B cell (primary cell): ENCODE data around the gene NDOR1. TPM values are rescaled to one million over a fixed set of nuclear protein-coding genes. Genes with fewer than 3 reads are reported as not detected.

Experiments
- ATAC-seq: fragments of 200-7000 bp; cut with Tn5 transposase; one replicate; pipeline ENCODE4 v1.10.0; 2021; ENCODE audit warnings: low read depth, mild to moderate bottlenecking, moderate number of reproducible peaks, moderate library complexity
- CTCF ChIA-PET: fragments of 350-600 bp; sonication (Branson Sonifier 250); formaldehyde crosslinking; loops from one replicate; lab custom pipeline; 2021; ENCODE audit warnings: antibody characterized with exemption, inconsistent platforms; lab: Charles Lee
- POLR2A ChIA-PET: fragments of 350-600 bp; sonication (Branson Sonifier 250); formaldehyde crosslinking; loops from one replicate; lab custom pipeline; 2021; ENCODE audit warnings: antibody characterized with exemption; lab: Charles Lee
- DNase-seq: peaks from one replicate; pipeline ENCODE4 v3.0.0; 2013
- H2AFZ ChIP-seq: 2 replicates; pipeline ENCODE4 v1.6.1; 2012; ENCODE audit warnings: mild to moderate bottlenecking, low read depth, low read length; ENCODE audit not compliant: insufficient read depth, poor library complexity, severe bottlenecking
- H3K27ac ChIP-seq, 2 donors: 1 replicate in 1 of 2; 2 replicates in 1 of 2; pipeline ENCODE4 v1.5.1; 2012 to 2013; ENCODE audit warnings: low read length in 2 of 2, mild to moderate bottlenecking in 2 of 2, moderate library complexity in 1 of 2
- H3K27me3 ChIP-seq, 4 experiments: fragments of 200-600 bp in 1 of 4; sonication (generic) in 1 of 4; replicated peaks in 1 of 4; 1 replicate in 2 of 4; 2 replicates in 2 of 4; pipeline versions ENCODE4 v1.6.1 to v1.7.0; 2013 to 2016; ENCODE audit warnings: low read length in 3 of 4, mild to moderate bottlenecking in 2 of 4, mixed read lengths in 1 of 4, moderate library complexity in 1 of 4; ENCODE audit not compliant: insufficient read depth in 4 of 4, control insufficient read depth in 3 of 4; ENCODE audit errors: control extremely low read depth in 1 of 4
- H3K36me3 ChIP-seq, 2 experiments: replicated peaks in 1 of 2; 1 replicate in 1 of 2; 2 replicates in 1 of 2; pipeline versions ENCODE4 v1.6.1 to v1.7.1; 2013; ENCODE audit warnings: low read length in 1 of 2; ENCODE audit not compliant: insufficient read depth in 2 of 2, control insufficient read depth in 1 of 2; ENCODE audit errors: control extremely low read depth in 1 of 2, extremely low read depth in 1 of 2
- H3K4me1 ChIP-seq, 2 donors: fragments of 200-600 bp in 1 of 2; sonication (generic) in 1 of 2; 1 replicate in 1 of 2; 2 replicates in 1 of 2; pipeline versions ENCODE4 v1.5.1 to v1.6.1; 2013 to 2017; ENCODE audit warnings: low read length in 2 of 2; ENCODE audit not compliant: control insufficient read depth in 2 of 2, insufficient read depth in 2 of 2
- H3K4me2 ChIP-seq: replicated peaks from 2 replicates; pipeline ENCODE3; 2012; ENCODE audit warnings: mild to moderate bottlenecking, low read depth, low read length; ENCODE audit not compliant: poor library complexity, severe bottlenecking
- H3K4me3 ChIP-seq, 5 experiments: fragments of 200-600 bp in 1 of 5; sonication (generic) in 1 of 5; 1 replicate in 3 of 5; 2 replicates in 2 of 5; pipeline versions ENCODE4 v1.5.1 to v1.7.0; 2011 to 2016; ENCODE audit warnings: low read length in 4 of 5, mild to moderate bottlenecking in 4 of 5, low read depth in 2 of 5, control low read depth in 1 of 5, moderate library complexity in 1 of 5; ENCODE audit not compliant: insufficient read depth in 1 of 5; ENCODE audit errors: control extremely low read depth in 1 of 5, extremely low read depth in 1 of 5
- H3K79me2 ChIP-seq: fragments of 200-600 bp; sonication (generic); one replicate; pipeline ENCODE4 v1.6.0; 2016; ENCODE audit warnings: low read length; ENCODE audit not compliant: control insufficient read depth, insufficient read depth
- H3K9ac ChIP-seq: fragments of 200-600 bp; sonication (generic); 2 replicates; pipeline ENCODE4 v1.6.1; 2017; ENCODE audit warnings: mild to moderate bottlenecking, low read length, moderate library complexity
- H3K9me3 ChIP-seq, 3 donors: one replicate each; pipeline versions ENCODE4 v1.6.1 to v1.7.1; 2013; ENCODE audit warnings: low read length in 2 of 3; ENCODE audit not compliant: control insufficient read depth in 2 of 3, insufficient read depth in 1 of 3; ENCODE audit errors: control extremely low read depth in 1 of 3
- H4K20me1 ChIP-seq: 2 replicates; pipeline ENCODE4 v1.6.0; 2012; ENCODE audit warnings: mild to moderate bottlenecking, low read length; ENCODE audit not compliant: insufficient read depth, control insufficient read depth, poor library complexity, severe bottlenecking
- H3K27ac Mint-ChIP-seq: one replicate; pipeline ENCODE4 v1.8.0; 2021; ENCODE audit warnings: mixed read lengths
- H3K27me3 Mint-ChIP-seq: one replicate; pipeline ENCODE4 v1.8.0; 2021; ENCODE audit warnings: mixed read lengths
- H3K4me1 Mint-ChIP-seq: one replicate; pipeline ENCODE4 v1.8.0; 2021; ENCODE audit warnings: mixed read lengths
- H3K4me3 Mint-ChIP-seq: one replicate; pipeline ENCODE4 v1.8.0; 2021; ENCODE audit warnings: mixed read lengths
- H3K9me3 Mint-ChIP-seq: one replicate; pipeline ENCODE4 v1.8.0; 2022; ENCODE audit warnings: mixed read lengths; ENCODE audit not compliant: insufficient read depth
- CTCF ChIP-seq: fragments of 200-600 bp; IDR thresholded peaks from one replicate; pipeline ENCODE4 v1.8.0; 2022; ENCODE audit warnings: antibody characterized with exemption, mild to moderate bottlenecking
- EZH2 ChIP-seq: IDR thresholded peaks from 2 replicates; pipeline ENCODE4 v1.6.1; 2012; ENCODE audit warnings: borderline replicate concordance, low read depth, mild to moderate bottlenecking, moderate library complexity, low read length; ENCODE audit not compliant: insufficient read depth, poor library complexity, severe bottlenecking
- WGBS: methylation state at CpG from one replicate; pipeline ENCODE4 v1.1.5; 2013; ENCODE audit warnings: missing lambda C conversion rate; ENCODE audit not compliant: insufficient coverage; 5-methylcytosine and 5-hydroxymethylcytosine counted together
- intact Hi-C: fragments of 100-400 bp; cut with micrococcal nuclease; formaldehyde crosslinking; loops from one replicate; pipeline ENCODE4 v1.10.0; 2022
- polyA plus RNA-seq: library from polyadenylated mRNA; depleted of rRNA; stranded (reverse); fragments of >200 nt; gene quantifications from 2 replicates; pipeline ENCODE4 v1.2.3, GENCODE V29; 2012
- total RNA-seq, 2 donors: library from RNA; stranded (reverse); fragments of 120-200 nt in 1 of 2; gene quantifications; 1 replicate in 1 of 2; 2 replicates in 1 of 2; pipeline versions ENCODE4 v1.2.3 to v1.2.4, GENCODE V29; 2013 to 2022

Gene NDOR1
- total and polyA plus RNA-seq, 2 donors (not counting 1 experiment from before 2014, with no cell fraction given), result 36.4 to 40.9 TPM

GRCh38 chr9:137223078-137223970, 17.8 kb downstream of the NDOR1 start:
- H3K27me3 Mint-ChIP-seq, result peaks cover 4% of the 10 kb centered on the region
- no peaks in the 10 kb centered on the region for H3K9me3 Mint-ChIP-seq
- H3K9me3 ChIP-seq, result no peaks in the 10 kb centered on the region
- peak overlapping the region; percentile 86 for H3K4me3 Mint-ChIP-seq
- peak overlapping the region; percentile 36 to 77 (median 71) for H3K4me3 ChIP-seq
- H4K20me1 ChIP-seq, result no peaks in the 10 kb centered on the region
- peak; percentile 99 for DNase-seq
- ATAC-seq, result peak; percentile 92
- peaks cover 0 to 12% (median 0%) of the 10 kb centered on the region in 4 experiments for H3K27me3 ChIP-seq
- H3K27ac Mint-ChIP-seq, result peak overlapping the region; percentile 82
- intact Hi-C loops, result loop anchor here (1.0 to 5.0 kb wide), 7 partner anchors 13 to 384 kb away; partner anchors contain the start of genes ARRDC1, NDOR1, TMEM203 and TPRN
- H3K4me1 ChIP-seq, result peaks cover 13 to 32% of the 10 kb centered on the region in 2 donors
- H2AFZ ChIP-seq, result peak overlapping the region; percentile 96
- H3K4me2 ChIP-seq, result peak overlapping the region; percentile 95
- WGBS, result 1% methylated on average over 63 of the region's 63 CpGs
- TF ChIP-seq EZH2, result no peak
- no peak for TF ChIP-seq CTCF
- H3K27ac ChIP-seq, result peak overlapping the region; percentile 79 to 91
- H3K4me1 Mint-ChIP-seq, result peaks cover 16% of the 10 kb centered on the region
- ChIA-PET CTCF (interaction anchor here (0.5 to 7.0 kb wide), 12 partner anchors 15 to 194 kb away, joined by 3 to 76 read pairs (median 4); partner anchors contain the start of genes ANAPC2, NDOR1, SSNA1 and TMEM203), POLR2A (interaction anchor here (0.5 to 3.1 kb wide), 15 partner anchors 9 to 465 kb away, joined by 3 to 15 read pairs (median 5); partner anchors contain the start of genes ANAPC2, LCN8, NDOR1 and SSNA1)
- H3K36me3 ChIP-seq, result no peaks in the 10 kb centered on the region
- H3K9ac ChIP-seq, result peak overlapping the region; percentile 75
- no peaks in the 10 kb centered on the region for H3K79me2 ChIP-seq
